ENCODE results near the gene KICS2. TPM values are rescaled to one million over a fixed set of nuclear protein-coding genes. Genes with fewer than 3 reads are reported as not detected.
A peak's percentile ranks its signal among the peaks of the same experiment; 100 is the strongest.

The KICS2 gene
- polyA plus RNA-seq, 1 donor: 5.6 TPM

DNA sequence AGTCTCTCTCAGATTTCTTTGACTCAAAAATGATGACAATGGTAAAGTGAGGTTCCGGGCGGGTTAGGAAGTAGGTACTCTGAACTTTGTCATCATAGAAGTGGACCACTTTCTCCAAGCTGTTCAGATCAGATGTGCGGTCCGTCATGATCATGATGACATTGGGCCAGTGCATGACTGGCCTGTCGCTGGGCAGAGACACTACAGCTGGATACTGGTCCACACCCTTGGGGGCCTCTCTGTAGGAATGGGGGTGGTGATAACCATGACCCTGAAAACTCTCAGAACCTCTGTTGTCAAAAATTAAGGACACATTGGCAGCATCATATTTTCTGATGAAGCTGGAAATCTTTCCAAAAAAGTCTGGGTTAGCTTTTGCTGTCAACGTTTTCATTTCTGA is 28.2 kb downstream of the KICS2 start:
- no peak overlapping the region for H3K4me3 ChIP-seq (ENCODE audit: low read length)

DNA sequence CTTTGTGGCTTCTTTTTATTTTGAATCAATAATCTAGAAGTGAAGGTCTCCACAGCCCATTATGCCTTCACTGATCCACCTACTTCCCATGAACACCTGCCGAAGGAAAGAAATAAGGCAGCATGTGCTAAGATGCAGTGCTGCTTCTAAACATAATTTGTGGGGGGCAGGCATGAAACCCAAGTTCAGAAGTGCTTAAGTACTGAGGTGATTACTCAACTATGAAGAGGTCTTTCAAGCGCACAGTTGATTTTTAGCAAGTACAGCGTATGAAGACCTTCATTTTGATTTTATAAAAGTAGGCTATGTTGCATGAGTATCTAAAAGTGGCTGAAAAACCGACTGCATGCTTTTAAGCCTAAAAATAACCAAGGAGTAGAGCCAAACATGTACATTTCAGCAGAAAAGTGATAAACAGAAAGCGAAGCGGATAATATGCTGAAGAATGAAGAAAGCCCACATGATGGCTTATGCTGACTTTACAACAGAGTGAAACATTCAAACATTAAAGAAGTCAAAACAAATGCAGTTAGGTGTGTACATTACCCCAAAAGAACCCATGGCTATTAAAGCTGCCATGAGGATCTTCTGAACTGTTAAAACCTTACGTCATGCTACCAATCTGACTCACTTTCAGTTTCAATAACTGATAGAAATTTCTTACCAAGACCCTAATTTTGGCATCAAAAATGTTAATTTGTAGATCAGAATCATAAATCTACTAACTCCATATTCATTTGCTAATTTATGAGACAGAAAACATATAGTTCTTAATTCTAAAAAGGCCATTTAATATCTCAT is 29.3 kb downstream of the KICS2 start:
- Histone ChIP-seq H3K27me3 (ENCODE audit: control insufficient read depth, insufficient read depth, low read length) (no peaks in the 10 kb centered on the region), H3K27ac (ENCODE audit: low read length) (no peak overlapping the region), H3K9me3 (ENCODE audit: control insufficient read depth, low read depth, low read length) (no peaks in the 10 kb centered on the region), H3K36me3 (ENCODE audit: control insufficient read depth, insufficient read depth, low read length) (peaks cover 13% of the 10 kb centered on the region), H3K4me3 (ENCODE audit: low read length) (no peak overlapping the region), H3K4me1 (ENCODE audit: control insufficient read depth, insufficient read depth, low read length) (no peaks in the 10 kb centered on the region)
- WGBS (ENCODE audit: insufficient coverage, low lambda C conversion rate): 96% methylated on average over 4 of the region's 7 CpGs
- DNase-seq: no peak

More for the DNA sequence above, 28.2 kb downstream of the KICS2 start:
- Histone ChIP-seq H3K4me1 (ENCODE audit: control insufficient read depth, insufficient read depth, low read length) (no peaks in the 10 kb centered on the region), H3K36me3 (ENCODE audit: control insufficient read depth, insufficient read depth, low read length) (peaks cover 13% of the 10 kb centered on the region), H3K27ac (ENCODE audit: low read length) (no peak overlapping the region), H3K27me3 (ENCODE audit: control insufficient read depth, insufficient read depth, low read length) (no peaks in the 10 kb centered on the region), H3K9me3 (ENCODE audit: control insufficient read depth, low read depth, low read length) (no peaks in the 10 kb centered on the region)
- no peak for DNase-seq
- no CpG with 5 or more reads among the region's 6 CpGs for WGBS (ENCODE audit: insufficient coverage, low lambda C conversion rate)

DNA sequence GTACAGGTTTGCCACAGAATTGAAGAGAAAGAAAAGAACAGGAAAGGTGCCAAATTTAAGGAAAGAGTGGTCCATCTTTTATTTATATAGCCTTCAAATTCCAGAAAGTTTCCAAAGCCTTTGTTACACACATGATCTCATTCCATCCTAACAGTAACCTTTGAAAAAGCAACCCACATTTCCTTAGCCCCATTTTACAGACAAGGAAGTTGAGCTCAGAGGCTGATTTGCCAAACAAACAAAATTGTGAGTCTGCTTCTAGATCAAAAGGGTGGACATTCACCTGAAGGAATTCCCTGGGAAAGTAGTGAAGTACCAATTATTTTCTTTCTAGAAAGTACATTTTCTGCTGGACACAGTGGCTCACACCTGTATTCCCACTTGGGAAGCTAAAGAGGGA is 32.0 kb downstream of the KICS2 start:
- H3K4me1 ChIP-seq (ENCODE audit: control insufficient read depth, insufficient read depth, low read length): no peaks in the 10 kb centered on the region
- no peaks in the 10 kb centered on the region for H3K27me3 ChIP-seq (ENCODE audit: control insufficient read depth, insufficient read depth, low read length)
- no peak overlapping the region for H3K4me3 ChIP-seq (ENCODE audit: low read length)
- no peaks in the 10 kb centered on the region for H3K9me3 ChIP-seq (ENCODE audit: control insufficient read depth, low read depth, low read length)
- no peak for DNase-seq
- H3K27ac ChIP-seq (ENCODE audit: low read length): no peak overlapping the region
- H3K36me3 ChIP-seq (ENCODE audit: control insufficient read depth, insufficient read depth, low read length): peaks cover 13% of the 10 kb centered on the region

DNA sequence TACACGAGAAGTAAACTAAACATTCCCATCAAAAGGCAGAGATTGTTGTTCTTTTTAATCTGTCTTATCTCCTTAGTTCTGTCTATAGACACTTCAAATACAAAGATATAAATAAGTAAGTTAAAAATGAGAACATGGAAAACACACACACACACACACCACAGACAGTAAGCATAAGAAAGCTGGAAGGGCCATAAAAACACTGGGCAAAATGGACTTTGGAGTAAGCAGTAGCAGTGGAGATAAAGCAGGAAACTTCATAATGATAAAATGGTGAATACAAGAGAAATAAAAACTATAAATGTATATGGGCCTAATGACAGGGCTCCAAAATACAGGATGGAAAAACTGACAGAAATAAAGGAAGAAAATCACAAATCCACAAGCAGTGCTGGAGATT is 32.6 kb downstream of the KICS2 start:
- H3K27me3 ChIP-seq (ENCODE audit: control insufficient read depth, insufficient read depth, low read length): no peaks in the 10 kb centered on the region
- peaks cover 10% of the 10 kb centered on the region for H3K36me3 ChIP-seq (ENCODE audit: control insufficient read depth, insufficient read depth, low read length)
- DNase-seq: peak; percentile 14 to 37
- H3K4me3 ChIP-seq (ENCODE audit: low read length): no peak overlapping the region
- no peaks in the 10 kb centered on the region for H3K4me1 ChIP-seq (ENCODE audit: control insufficient read depth, insufficient read depth, low read length)
- no CpG with 5 or more reads among the region's 1 CpG for WGBS (ENCODE audit: insufficient coverage, low lambda C conversion rate)
- no peak overlapping the region for H3K27ac ChIP-seq (ENCODE audit: low read length)
- H3K9me3 ChIP-seq (ENCODE audit: control insufficient read depth, low read depth, low read length): no peaks in the 10 kb centered on the region

DNA sequence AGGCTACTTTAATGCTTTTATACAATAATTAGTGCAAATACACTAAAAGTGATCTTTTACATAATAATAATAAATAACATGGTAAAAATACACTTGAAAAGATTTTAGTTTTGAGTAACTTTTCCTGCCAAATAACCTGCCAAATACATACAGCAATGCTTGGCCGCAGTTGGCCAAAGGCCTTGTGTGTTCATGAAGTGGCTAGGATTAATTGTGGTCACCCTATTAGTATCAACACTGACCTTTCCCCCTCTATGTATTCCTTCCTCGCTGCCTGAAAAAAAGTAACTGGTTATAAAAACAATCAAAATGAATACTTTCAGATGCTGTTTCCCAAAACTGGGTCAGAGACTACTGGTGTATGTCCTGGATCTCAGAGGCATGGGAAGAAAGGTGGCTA is 34.3 kb downstream of the KICS2 start:
- Histone ChIP-seq H3K4me1 (ENCODE audit: control insufficient read depth, insufficient read depth, low read length) (no peaks in the 10 kb centered on the region), H3K36me3 (ENCODE audit: control insufficient read depth, insufficient read depth, low read length) (no peaks in the 10 kb centered on the region), H3K4me3 (ENCODE audit: low read length) (no peak overlapping the region), H3K27ac (ENCODE audit: low read length) (no peak overlapping the region), H3K27me3 (ENCODE audit: control insufficient read depth, insufficient read depth, low read length) (no peaks in the 10 kb centered on the region), H3K9me3 (ENCODE audit: control insufficient read depth, low read depth, low read length) (no peaks in the 10 kb centered on the region)
- DNase-seq: no peak
- no CpG with 5 or more reads among the region's 2 CpGs for WGBS (ENCODE audit: insufficient coverage, low lambda C conversion rate)

DNA sequence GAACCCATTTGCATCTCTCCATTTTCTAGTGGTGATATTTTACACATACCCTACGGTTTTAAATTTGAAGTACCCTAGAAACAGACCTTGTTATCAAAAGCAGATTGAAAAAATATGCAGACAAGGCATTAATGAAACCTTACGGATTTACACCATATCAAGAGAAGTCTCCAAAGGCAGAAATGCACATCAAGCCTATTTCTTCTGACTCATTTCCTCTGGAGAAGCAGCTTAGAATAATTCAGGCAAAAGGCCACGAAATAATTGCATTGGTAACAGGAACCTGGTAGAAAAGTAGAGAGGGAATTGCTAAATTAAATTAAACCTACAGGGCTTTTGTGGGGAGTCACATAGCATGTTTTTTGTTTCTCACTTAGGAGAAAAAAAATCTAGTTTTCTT is 34.7 kb downstream of the KICS2 start:
- DNase-seq: no peak
- Histone ChIP-seq H3K4me1 (ENCODE audit: control insufficient read depth, insufficient read depth, low read length) (no peaks in the 10 kb centered on the region), H3K27me3 (ENCODE audit: control insufficient read depth, insufficient read depth, low read length) (no peaks in the 10 kb centered on the region), H3K36me3 (ENCODE audit: control insufficient read depth, insufficient read depth, low read length) (no peaks in the 10 kb centered on the region), H3K27ac (ENCODE audit: low read length) (no peak overlapping the region), H3K4me3 (ENCODE audit: low read length) (no peak overlapping the region), H3K9me3 (ENCODE audit: control insufficient read depth, low read depth, low read length) (no peaks in the 10 kb centered on the region)
- 100% methylated on average over 1 of the region's 3 CpGs for WGBS (ENCODE audit: insufficient coverage, low lambda C conversion rate)

DNA sequence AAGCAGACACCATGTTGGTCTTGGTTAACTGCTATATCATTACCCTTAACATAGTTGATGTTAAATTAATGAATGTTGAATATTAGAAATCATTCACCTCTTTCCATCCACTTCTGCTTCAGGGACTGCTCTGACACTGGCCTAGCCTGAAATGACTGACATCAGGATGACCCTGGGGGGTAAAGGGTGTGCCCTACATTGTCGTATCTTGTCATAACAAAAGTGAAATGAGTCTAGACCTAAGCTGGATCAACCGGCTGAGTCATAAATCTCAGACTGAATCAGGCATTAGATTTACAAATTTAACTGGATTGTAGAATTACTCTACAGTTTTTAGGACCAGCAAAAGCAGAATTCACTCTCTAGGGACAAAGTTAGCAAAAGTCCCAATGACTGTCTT is 35.3 kb downstream of the KICS2 start:
- no peak for DNase-seq
- no peaks in the 10 kb centered on the region for H3K4me1 ChIP-seq (ENCODE audit: control insufficient read depth, insufficient read depth, low read length)
- WGBS (ENCODE audit: insufficient coverage, low lambda C conversion rate): 93% methylated on average over 2 of the region's 2 CpGs
- no peaks in the 10 kb centered on the region for H3K36me3 ChIP-seq (ENCODE audit: control insufficient read depth, insufficient read depth, low read length)
- H3K4me3 ChIP-seq (ENCODE audit: low read length): no peak overlapping the region
- H3K27me3 ChIP-seq (ENCODE audit: control insufficient read depth, insufficient read depth, low read length): no peaks in the 10 kb centered on the region
- H3K9me3 ChIP-seq (ENCODE audit: control insufficient read depth, low read depth, low read length): no peaks in the 10 kb centered on the region
- H3K27ac ChIP-seq (ENCODE audit: low read length): no peak overlapping the region

DNA sequence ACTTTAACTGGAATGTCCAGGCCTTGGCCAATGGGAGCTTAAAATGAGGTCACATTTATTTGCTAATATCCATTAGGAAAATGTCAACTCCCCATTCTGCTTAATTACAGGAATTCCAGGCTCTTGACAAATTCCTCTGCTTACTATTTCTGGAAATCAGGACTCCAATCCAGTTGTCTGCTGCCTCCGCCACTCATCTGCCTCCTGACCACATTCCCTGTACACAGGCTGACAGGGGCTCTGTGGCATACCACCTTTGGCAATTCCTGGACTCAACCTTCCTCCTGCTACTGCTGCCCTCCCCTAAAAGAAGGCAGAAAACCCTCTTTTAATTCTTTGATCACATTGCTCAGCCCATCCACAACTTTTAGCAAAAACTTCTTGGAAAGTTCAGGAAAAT is 37.9 kb downstream of the KICS2 start:
- no peak overlapping the region for H3K4me3 ChIP-seq (ENCODE audit: low read length)
- WGBS (ENCODE audit: insufficient coverage, low lambda C conversion rate): no CpG with 5 or more reads among the region's 1 CpG
- H3K27me3 ChIP-seq (ENCODE audit: control insufficient read depth, insufficient read depth, low read length): no peaks in the 10 kb centered on the region
- H3K9me3 ChIP-seq (ENCODE audit: control insufficient read depth, low read depth, low read length): no peaks in the 10 kb centered on the region
- H3K36me3 ChIP-seq (ENCODE audit: control insufficient read depth, insufficient read depth, low read length): no peaks in the 10 kb centered on the region
- no peak overlapping the region for H3K27ac ChIP-seq (ENCODE audit: low read length)
- no peak for DNase-seq
- H3K4me1 ChIP-seq (ENCODE audit: control insufficient read depth, insufficient read depth, low read length): no peaks in the 10 kb centered on the region

DNA sequence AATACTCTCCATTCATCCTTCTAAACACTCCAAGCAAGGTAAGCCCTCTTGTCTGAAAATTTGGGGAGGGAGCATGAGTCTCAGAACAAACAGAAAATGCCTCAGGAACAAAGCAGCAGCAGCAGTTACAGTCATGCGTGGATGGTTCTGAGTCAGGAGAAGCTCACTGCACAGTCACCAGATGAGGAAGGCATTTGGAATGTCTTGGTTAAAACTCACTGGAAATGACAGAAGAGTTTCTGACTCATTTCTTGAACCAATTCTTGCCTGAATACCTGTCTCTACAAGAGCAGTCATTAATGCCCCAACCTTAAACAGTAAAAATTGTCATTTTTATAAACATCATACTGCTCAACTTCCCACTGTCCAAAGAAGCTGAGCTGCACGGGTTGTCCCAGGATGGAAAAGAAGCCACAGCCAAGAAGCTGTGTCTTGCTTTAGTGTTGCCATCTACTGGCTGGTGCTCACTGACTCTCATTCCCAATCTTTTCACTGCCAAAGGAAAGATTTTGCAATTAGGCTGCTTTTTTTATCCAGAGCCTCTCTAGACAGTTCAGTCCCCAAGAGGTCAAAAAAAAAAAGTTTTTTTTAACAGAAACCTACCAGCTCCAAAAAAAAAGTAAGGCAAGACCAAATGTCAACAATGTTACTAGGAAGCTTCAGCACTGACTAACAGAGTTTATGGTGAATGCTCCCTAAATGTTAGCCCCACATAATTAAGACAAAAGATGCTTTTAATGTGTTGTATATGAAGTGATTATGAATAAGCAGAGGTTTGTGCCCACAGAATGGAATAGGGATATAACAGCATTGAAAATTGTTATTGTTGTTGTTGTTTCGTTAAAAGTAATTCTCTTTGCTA is 40.4 kb downstream of the KICS2 start:
- no peaks in the 10 kb centered on the region for H3K27me3 ChIP-seq (ENCODE audit: control insufficient read depth, insufficient read depth, low read length)
- peak; percentile 37 to 46 for DNase-seq
- H3K9me3 ChIP-seq (ENCODE audit: control insufficient read depth, low read depth, low read length): no peaks in the 10 kb centered on the region
- no peaks in the 10 kb centered on the region for H3K36me3 ChIP-seq (ENCODE audit: control insufficient read depth, insufficient read depth, low read length)
- H3K27ac ChIP-seq (ENCODE audit: low read length): no peak overlapping the region
- no CpG with 5 or more reads among the region's 3 CpGs for WGBS (ENCODE audit: insufficient coverage, low lambda C conversion rate)
- no peaks in the 10 kb centered on the region for H3K4me1 ChIP-seq (ENCODE audit: control insufficient read depth, insufficient read depth, low read length)
- H3K4me3 ChIP-seq (ENCODE audit: low read length): no peak overlapping the region

DNA sequence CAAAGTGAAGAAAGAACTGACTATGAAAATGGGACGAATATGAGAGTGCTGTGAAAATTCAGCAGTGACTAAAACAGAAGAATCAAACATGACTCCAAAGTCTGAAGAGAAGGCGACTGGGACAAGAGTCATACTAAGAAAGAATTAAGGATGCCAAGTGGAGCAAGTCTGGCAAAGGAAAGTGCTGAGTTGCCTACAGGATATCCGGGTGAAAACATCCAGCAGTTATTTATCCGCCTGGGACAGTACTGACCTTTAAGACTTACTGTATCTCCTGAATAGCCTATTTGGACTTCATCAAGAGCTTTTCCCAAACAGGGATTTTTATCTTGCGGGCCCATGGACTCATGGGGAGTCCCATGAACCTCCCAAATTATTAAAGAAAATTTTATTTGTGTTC is 41.1 kb downstream of the KICS2 start:
- WGBS (ENCODE audit: insufficient coverage, low lambda C conversion rate): 95% methylated on average over 2 of the region's 5 CpGs
- Histone ChIP-seq H3K27me3 (ENCODE audit: control insufficient read depth, insufficient read depth, low read length) (no peaks in the 10 kb centered on the region), H3K9me3 (ENCODE audit: control insufficient read depth, low read depth, low read length) (no peaks in the 10 kb centered on the region), H3K4me1 (ENCODE audit: control insufficient read depth, insufficient read depth, low read length) (no peaks in the 10 kb centered on the region), H3K27ac (ENCODE audit: low read length) (no peak overlapping the region), H3K4me3 (ENCODE audit: low read length) (no peak overlapping the region), H3K36me3 (ENCODE audit: control insufficient read depth, insufficient read depth, low read length) (no peaks in the 10 kb centered on the region)
- DNase-seq: no peak
